Bronchial epithelial cell (primary cell): Measurements from ENCODE around the gene UBXN10. TPM values are rescaled to one million over a fixed set of nuclear protein-coding genes. Genes with fewer than 3 reads are reported as not detected.
A peak's percentile ranks its signal among the peaks of the same experiment; 100 is the strongest.

Experiments
- DNase-seq: peaks from one replicate; pipeline ENCODE4 v3.0.0-alpha.2; 2010; ENCODE audit warnings: low read depth
- FAIRE-seq: peaks from 2 replicates; lab custom pipeline; 2011; peaks lifted over from hg19 to GRCh38; lab: Jason Lieb, UNC
- H3K27me3 ChIP-seq: 2 replicates; pipeline ENCODE4 v1.5.1; 2011; ENCODE audit warnings: low read length; ENCODE audit not compliant: control insufficient read depth, insufficient read depth
- H3K36me3 ChIP-seq: 2 replicates; pipeline ENCODE4 v1.5.1; 2011; ENCODE audit warnings: low read length; ENCODE audit not compliant: control insufficient read depth, insufficient read depth
- H3K4me3 ChIP-seq: 2 replicates; pipeline ENCODE4 v1.5.1; 2011; ENCODE audit warnings: mild to moderate bottlenecking, low read depth, low read length, control low read depth
- CTCF ChIP-seq: IDR thresholded peaks from 2 replicates; pipeline ENCODE4 v1.5.1; 2011; ENCODE audit warnings: mild to moderate bottlenecking, moderate library complexity, low read length, control low read depth, inconsistent platforms; ENCODE audit not compliant: insufficient read depth, severe bottlenecking
- total RNA-seq: library from RNA; depleted of rRNA; stranded (reverse); fragments of >200 nt; gene quantifications from 2 replicates; pipeline ENCODE4 v1.2.1, GENCODE V29; 2014

Gene UBXN10
- total RNA-seq, 1 donor from 2014 or later = under 0.01 TPM

- Histone ChIP-seq H3K4me3 (no peak overlapping the region), H3K27me3 (no peaks in the 10 kb centered on the region), H3K36me3 (no peaks in the 10 kb centered on the region)
- FAIRE-seq (no peak), DNase-seq (no peak)
- no peak for TF ChIP-seq CTCF
Observed at GRCh38 chr1:20197329-20197791, 11.5 kb downstream of the UBXN10 start.

- DNase-seq (no peak), FAIRE-seq (no peak)
- Histone ChIP-seq H3K4me3 (no peak overlapping the region), H3K27me3 (no peaks in the 10 kb centered on the region), H3K36me3 (no peaks in the 10 kb centered on the region)
- no peak for TF ChIP-seq CTCF
Observed at GRCh38 chr1:20198296-20198695, 12.4 kb downstream of the UBXN10 start.

GRCh38 chr1:20198918-20199317 is 13.0 kb downstream of the UBXN10 start:
- no peak for TF ChIP-seq CTCF
- H3K4me3 ChIP-seq = no peak overlapping the region
- FAIRE-seq (no peak), DNase-seq (no peak)
- no peaks in the 10 kb centered on the region for H3K27me3 ChIP-seq
- no peaks in the 10 kb centered on the region for H3K36me3 ChIP-seq

- Histone ChIP-seq H3K4me3 (no peak overlapping the region), H3K36me3 (no peaks in the 10 kb centered on the region), H3K27me3 (no peaks in the 10 kb centered on the region)
- TF ChIP-seq CTCF = no peak
- FAIRE-seq (no peak), DNase-seq (peak; percentile 70)
Observed at GRCh38 chr1:20199403-20199802, 13.5 kb downstream of the UBXN10 start.

- TF ChIP-seq CTCF = no peak
- DNase-seq (no peak), FAIRE-seq (no peak)
- H3K27me3 ChIP-seq = no peaks in the 10 kb centered on the region
- H3K4me3 ChIP-seq = no peak overlapping the region
- no peaks in the 10 kb centered on the region for H3K36me3 ChIP-seq
Observed at GRCh38 chr1:20199840-20200239, 13.9 kb downstream of the UBXN10 start.

- no peaks in the 10 kb centered on the region for H3K27me3 ChIP-seq
- DNase-seq (no peak), FAIRE-seq (no peak)
- TF ChIP-seq CTCF = no peak
- H3K36me3 ChIP-seq = no peaks in the 10 kb centered on the region
- H3K4me3 ChIP-seq = no peak overlapping the region
Observed at GRCh38 chr1:20200966-20201365, 15.1 kb downstream of the UBXN10 start.
